Nephron progenitor cell (in vitro differentiated cells): ENCODE measurements around the gene APOA4.

Experiments used
- DNase-seq: peaks from one replicate; pipeline ENCODE4 v3.0.0; 2021
- H3K27ac Mint-ChIP-seq: 2 replicates; pipeline ENCODE4 v1.8.0; 2021; ENCODE audit warnings: mild to moderate bottlenecking, moderate library complexity, mixed read lengths
- H3K27me3 Mint-ChIP-seq: 2 replicates; pipeline ENCODE4 v1.8.0; 2021; ENCODE audit warnings: mild to moderate bottlenecking, low read depth, mixed read lengths; ENCODE audit not compliant: poor library complexity
- H3K36me3 Mint-ChIP-seq: 2 replicates; pipeline ENCODE4 v1.8.0; 2021; ENCODE audit warnings: low read depth, mixed read lengths
- H3K4me1 Mint-ChIP-seq: 2 replicates; pipeline ENCODE4 v1.8.0; 2021; ENCODE audit warnings: mixed read lengths
- H3K4me3 Mint-ChIP-seq: 2 replicates; pipeline ENCODE4 v1.8.0; 2021; ENCODE audit warnings: mild to moderate bottlenecking, moderate library complexity, mixed read lengths
- H3K9me3 Mint-ChIP-seq: 2 replicates; pipeline ENCODE4 v1.8.0; 2021; ENCODE audit warnings: mild to moderate bottlenecking, moderate library complexity, mixed read lengths
- TF ChIP-seq, protein P1 (sequence below): fragments of 200-600 bp; sonication (generic); IDR thresholded peaks from 2 replicates; pipeline ENCODE4 v1.5.0; 2021; ENCODE audit warnings: antibody characterized with exemption

Gene APOA4

DNA sequence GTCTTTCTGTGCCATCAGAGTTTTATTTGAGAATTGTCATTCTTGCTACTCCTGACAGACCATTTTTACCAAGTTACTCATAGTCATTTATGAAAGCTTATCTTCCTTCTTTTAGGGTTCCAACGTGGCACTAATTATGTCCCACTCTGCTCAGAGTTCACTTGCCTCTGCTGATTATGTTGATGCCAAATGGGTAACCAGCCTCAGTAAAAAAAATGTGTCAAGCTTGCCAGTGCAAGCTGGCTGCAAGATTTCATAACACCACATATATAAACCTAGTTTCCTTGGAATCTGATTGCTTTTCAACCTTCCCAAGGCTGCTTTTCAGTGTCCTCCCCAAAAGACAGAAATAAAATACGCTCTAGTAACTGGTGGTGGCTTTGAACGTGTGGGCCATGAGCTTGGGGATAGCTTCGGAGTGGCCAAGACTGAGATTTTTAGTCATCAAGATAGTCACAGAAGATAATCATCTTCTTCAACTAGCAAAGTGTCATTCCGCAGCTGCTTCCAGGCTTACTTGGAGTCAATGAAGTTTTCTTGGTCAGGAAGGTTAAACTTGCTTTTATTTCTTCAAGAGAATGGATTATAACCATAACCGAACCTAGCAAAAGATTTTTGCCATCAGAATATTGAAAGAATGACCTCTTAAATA is 43.8 kb upstream of the APOA4 start:
- no peak overlapping the region for H3K4me3 Mint-ChIP-seq
- DNase-seq: no peak
- peaks cover 60% of the 10 kb centered on the region for H3K36me3 Mint-ChIP-seq
- H3K4me1 Mint-ChIP-seq: no peaks in the 10 kb centered on the region
- TF ChIP-seq, protein P1, sequence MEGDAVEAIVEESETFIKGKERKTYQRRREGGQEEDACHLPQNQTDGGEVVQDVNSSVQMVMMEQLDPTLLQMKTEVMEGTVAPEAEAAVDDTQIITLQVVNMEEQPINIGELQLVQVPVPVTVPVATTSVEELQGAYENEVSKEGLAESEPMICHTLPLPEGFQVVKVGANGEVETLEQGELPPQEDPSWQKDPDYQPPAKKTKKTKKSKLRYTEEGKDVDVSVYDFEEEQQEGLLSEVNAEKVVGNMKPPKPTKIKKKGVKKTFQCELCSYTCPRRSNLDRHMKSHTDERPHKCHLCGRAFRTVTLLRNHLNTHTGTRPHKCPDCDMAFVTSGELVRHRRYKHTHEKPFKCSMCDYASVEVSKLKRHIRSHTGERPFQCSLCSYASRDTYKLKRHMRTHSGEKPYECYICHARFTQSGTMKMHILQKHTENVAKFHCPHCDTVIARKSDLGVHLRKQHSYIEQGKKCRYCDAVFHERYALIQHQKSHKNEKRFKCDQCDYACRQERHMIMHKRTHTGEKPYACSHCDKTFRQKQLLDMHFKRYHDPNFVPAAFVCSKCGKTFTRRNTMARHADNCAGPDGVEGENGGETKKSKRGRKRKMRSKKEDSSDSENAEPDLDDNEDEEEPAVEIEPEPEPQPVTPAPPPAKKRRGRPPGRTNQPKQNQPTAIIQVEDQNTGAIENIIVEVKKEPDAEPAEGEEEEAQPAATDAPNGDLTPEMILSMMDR: no peak
- H3K27me3 Mint-ChIP-seq: no peaks in the 10 kb centered on the region
- H3K9me3 Mint-ChIP-seq: no peaks in the 10 kb centered on the region
- H3K27ac Mint-ChIP-seq: no peak overlapping the region

DNA sequence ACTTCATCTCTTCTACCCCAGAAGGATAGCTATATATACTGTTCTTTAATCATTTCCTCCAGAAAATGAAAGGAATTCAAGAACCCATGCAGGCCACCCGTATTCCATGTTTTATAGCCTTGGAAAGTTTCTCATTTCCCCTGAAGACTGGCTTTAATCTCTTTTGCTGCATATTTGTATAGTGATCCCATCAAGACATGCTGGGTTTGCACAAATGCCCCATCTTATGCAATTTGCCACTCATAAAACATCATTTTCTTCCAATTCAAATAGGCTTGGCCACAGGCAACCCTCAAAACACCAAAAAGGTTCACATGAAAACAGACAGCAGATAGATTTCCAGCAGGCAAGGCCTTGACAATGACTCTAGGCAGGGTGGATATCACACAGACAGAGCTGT is 42.6 kb upstream of the APOA4 start:
- no peaks in the 10 kb centered on the region for H3K9me3 Mint-ChIP-seq
- TF ChIP-seq, protein P1: no peak
- H3K27me3 Mint-ChIP-seq: no peaks in the 10 kb centered on the region
- no peaks in the 10 kb centered on the region for H3K4me1 Mint-ChIP-seq
- peak overlapping the region; percentile 62 for H3K27ac Mint-ChIP-seq
- peaks cover 63% of the 10 kb centered on the region for H3K36me3 Mint-ChIP-seq
- no peak for DNase-seq
- no peak overlapping the region for H3K4me3 Mint-ChIP-seq

DNA sequence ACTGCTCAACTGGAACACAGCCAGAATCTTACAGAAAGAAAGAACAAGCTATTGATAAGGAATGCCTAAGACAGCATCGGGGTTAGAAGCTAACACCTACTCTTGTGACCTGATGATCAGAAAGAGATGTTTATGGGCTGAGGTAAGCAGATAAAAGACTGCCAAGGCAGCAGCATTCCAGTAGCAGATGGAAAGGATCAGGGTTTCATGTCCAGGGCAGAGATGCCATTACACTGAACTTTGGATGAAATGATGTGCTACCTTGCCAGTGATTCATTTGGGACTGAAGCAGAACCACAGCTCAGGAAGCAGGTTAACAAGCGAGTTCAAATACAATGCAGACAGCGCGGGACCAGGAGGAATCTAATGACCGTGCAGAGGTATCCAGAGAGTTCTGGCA is 41.4 kb upstream of the APOA4 start:
- TF ChIP-seq, protein P1: no peak
- no peak overlapping the region for H3K4me3 Mint-ChIP-seq
- H3K27me3 Mint-ChIP-seq: no peaks in the 10 kb centered on the region
- H3K4me1 Mint-ChIP-seq: no peaks in the 10 kb centered on the region
- H3K36me3 Mint-ChIP-seq: peaks cover 62% of the 10 kb centered on the region
- no peaks in the 10 kb centered on the region for H3K9me3 Mint-ChIP-seq
- H3K27ac Mint-ChIP-seq: no peak overlapping the region
- DNase-seq: no peak

DNA sequence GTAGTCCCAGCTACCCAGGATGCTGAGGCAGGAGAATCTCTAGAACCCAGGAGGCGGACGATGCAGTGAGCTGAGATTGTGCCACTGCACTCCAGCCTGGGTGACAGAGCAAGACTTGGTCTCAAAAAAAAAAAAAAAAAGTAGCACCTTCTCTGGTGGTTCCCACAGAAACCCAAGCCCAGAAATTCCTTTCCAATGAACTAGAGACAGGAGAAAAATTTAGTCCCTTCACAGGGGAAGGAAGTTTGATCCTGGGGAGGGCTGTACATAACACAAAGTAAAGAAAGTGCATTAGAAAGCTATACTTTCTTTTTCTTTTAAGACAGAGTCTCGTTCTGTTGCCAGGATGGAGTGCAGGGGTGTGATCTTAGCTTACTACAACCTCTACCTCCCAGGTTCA is 39.8 kb upstream of the APOA4 start:
- H3K4me3 Mint-ChIP-seq: no peak overlapping the region
- no peak overlapping the region for H3K27ac Mint-ChIP-seq
- TF ChIP-seq, protein P1: no peak
- H3K27me3 Mint-ChIP-seq: no peaks in the 10 kb centered on the region
- no peaks in the 10 kb centered on the region for H3K4me1 Mint-ChIP-seq
- DNase-seq: no peak
- no peaks in the 10 kb centered on the region for H3K9me3 Mint-ChIP-seq
- peaks cover 63% of the 10 kb centered on the region for H3K36me3 Mint-ChIP-seq

DNA sequence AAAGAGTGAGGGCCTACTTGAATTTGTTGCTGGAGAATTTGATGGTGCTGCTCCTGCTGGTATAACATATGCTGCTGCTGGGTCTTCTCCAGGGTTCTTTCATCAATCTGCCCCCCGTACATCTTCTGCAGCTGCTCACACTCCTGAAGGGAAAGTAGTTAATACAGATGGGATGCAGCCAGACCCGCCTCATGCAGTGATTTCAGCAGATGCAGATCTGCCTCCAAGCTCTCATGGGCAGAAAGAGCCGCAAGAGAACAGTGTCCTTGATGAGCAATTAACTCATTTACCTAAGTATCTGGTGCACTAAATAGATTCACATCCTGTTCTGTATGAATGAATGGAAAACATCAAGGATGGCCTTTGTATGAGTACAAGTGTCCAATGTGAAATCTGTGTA is 39.1 kb upstream of the APOA4 start:
- no peak overlapping the region for H3K4me3 Mint-ChIP-seq
- peak overlapping the region; percentile 46 for H3K27ac Mint-ChIP-seq
- H3K4me1 Mint-ChIP-seq: no peaks in the 10 kb centered on the region
- peaks cover 61% of the 10 kb centered on the region for H3K36me3 Mint-ChIP-seq
- no peaks in the 10 kb centered on the region for H3K9me3 Mint-ChIP-seq
- no peaks in the 10 kb centered on the region for H3K27me3 Mint-ChIP-seq
- DNase-seq: no peak
- TF ChIP-seq, protein P1: no peak

DNA sequence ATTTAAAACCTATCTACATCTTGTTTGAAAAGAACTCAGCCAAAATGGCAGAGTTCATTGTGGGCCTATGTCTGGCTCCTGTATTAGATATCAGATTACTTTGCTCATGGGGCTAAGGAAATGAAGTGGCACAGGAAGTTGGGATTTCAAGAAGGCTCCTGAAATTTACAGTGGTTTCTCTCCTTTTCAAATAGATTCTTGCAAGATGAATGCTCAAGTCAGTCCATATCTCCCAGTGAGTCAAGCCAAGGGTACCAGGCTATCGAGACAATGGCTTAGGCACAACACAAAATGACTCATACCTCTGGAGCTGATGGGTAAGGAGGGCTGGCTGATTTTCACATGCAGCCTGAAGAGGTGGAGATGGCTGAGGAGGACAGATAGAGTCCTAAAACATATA is 38.4 kb upstream of the APOA4 start:
- no peaks in the 10 kb centered on the region for H3K4me1 Mint-ChIP-seq
- no peak overlapping the region for H3K4me3 Mint-ChIP-seq
- no peaks in the 10 kb centered on the region for H3K9me3 Mint-ChIP-seq
- H3K27ac Mint-ChIP-seq: no peak overlapping the region
- DNase-seq: no peak
- H3K36me3 Mint-ChIP-seq: peaks cover 60% of the 10 kb centered on the region
- TF ChIP-seq, protein P1: no peak
- H3K27me3 Mint-ChIP-seq: no peaks in the 10 kb centered on the region
